H1 (cell line): ENCODE data around the gene PPA2. TPM values are rescaled to one million over a fixed set of nuclear protein-coding genes. Genes with fewer than 3 reads are reported as not detected.

Experiments
- CTCF ChIA-PET: fragments of 300-600 bp; sonication (Branson Sonifier 250); formaldehyde crosslinking; loops from one replicate; lab custom pipeline; 2021; ENCODE audit not compliant: partially characterized antibody; lab: Charles Lee
- POLR2A ChIA-PET: fragments of 300-600 bp; sonication (Branson Sonifier 250); formaldehyde crosslinking; loops from one replicate; lab custom pipeline; 2021; ENCODE audit warnings: inconsistent platforms; ENCODE audit not compliant: partially characterized antibody; lab: Charles Lee
- DNase-seq, 2 experiments: peaks; one replicate each; pipeline versions ENCODE4 v3.0.0 to v3.0.0-alpha.2; 2010 to 2022; ENCODE audit warnings: low spot score in 2 of 2, low read depth in 1 of 2, mixed read lengths in 1 of 2
- FAIRE-seq: peaks from 2 replicates; lab custom pipeline; 2011; peaks lifted over from hg19 to GRCh38; lab: Jason Lieb, UNC
- H2AFZ ChIP-seq: 2 replicates; pipeline ENCODE4 v1.8.1; 2012; ENCODE audit warnings: low read length, inconsistent platforms
- H2AK5ac ChIP-seq: 2 replicates; pipeline ENCODE4 v1.6.1; 2013; ENCODE audit warnings: low read depth, low read length
- H2BK120ac ChIP-seq: replicated peaks from 2 replicates; pipeline ENCODE3; 2013; ENCODE audit warnings: low read depth, low read length, inconsistent platforms
- H2BK12ac ChIP-seq: 2 replicates; pipeline ENCODE4 v1.6.1; 2013; ENCODE audit warnings: low read depth, low read length
- H2BK15ac ChIP-seq: 2 replicates; pipeline ENCODE4 v1.6.1; 2013; ENCODE audit warnings: low read length
- H2BK20ac ChIP-seq: 2 replicates; pipeline ENCODE4 v1.6.1; 2013; ENCODE audit warnings: low read length
- H2BK5ac ChIP-seq: 2 replicates; pipeline ENCODE4 v1.6.1; 2013; ENCODE audit warnings: low read depth, low read length
- H3K14ac ChIP-seq: 2 replicates; pipeline ENCODE4 v1.6.1; 2013; ENCODE audit warnings: inconsistent platforms; ENCODE audit not compliant: insufficient read length
- H3K18ac ChIP-seq: 2 replicates; pipeline ENCODE4 v1.6.1; 2013; ENCODE audit warnings: low read length; ENCODE audit errors: extremely low read depth
- H3K23ac ChIP-seq: 2 replicates; pipeline ENCODE4 v1.6.1; 2013; ENCODE audit warnings: inconsistent platforms; ENCODE audit not compliant: insufficient read length
- H3K23me2 ChIP-seq: 2 replicates; pipeline ENCODE4 v1.6.1; 2013; ENCODE audit warnings: low read depth, low read length
- H3K27ac ChIP-seq: 2 replicates; pipeline ENCODE4 v1.6.1; 2011; ENCODE audit warnings: low read depth, low read length, inconsistent platforms
- H3K27me3 ChIP-seq, 4 experiments: replicated peaks in 1 of 4; 1 replicate in 1 of 4; 2 replicates in 3 of 4; pipeline versions ENCODE4 v1.6.1 to v1.8.1; 2011 to 2013; ENCODE audit warnings: low read length in 3 of 4, mild to moderate bottlenecking in 3 of 4, inconsistent platforms in 2 of 4, mixed read lengths in 2 of 4, moderate library complexity in 1 of 4; ENCODE audit not compliant: control insufficient read depth in 3 of 4, insufficient read depth in 3 of 4; ENCODE audit errors: extremely low read depth in 1 of 4
- H3K36me3 ChIP-seq, 4 experiments: 2 replicates each; pipeline versions ENCODE4 v1.6.1 to v1.8.1; 2011 to 2013; ENCODE audit warnings: mild to moderate bottlenecking in 4 of 4, low read length in 3 of 4, moderate library complexity in 2 of 4, control low read depth in 1 of 4, inconsistent platforms in 1 of 4; ENCODE audit not compliant: insufficient read depth in 4 of 4, control insufficient read depth in 2 of 4
- H3K4ac ChIP-seq: replicated peaks from 2 replicates; pipeline ENCODE3; 2013; ENCODE audit warnings: low read length, low read depth, mixed read lengths, inconsistent platforms; ENCODE audit not compliant: insufficient read length
- H3K4me1 ChIP-seq, 4 experiments: replicated peaks in 1 of 4; 1 replicate in 1 of 4; 2 replicates in 3 of 4; pipeline versions ENCODE4 v1.6.1 to v1.8.1; 2011 to 2013; ENCODE audit warnings: low read length in 3 of 4, inconsistent platforms in 2 of 4, mixed read lengths in 1 of 4; ENCODE audit not compliant: insufficient read depth in 4 of 4, control insufficient read depth in 3 of 4
- H3K4me2 ChIP-seq, 2 experiments: 2 replicates each; pipeline versions ENCODE4 v1.6.1 to v1.8.1; 2011 to 2013; ENCODE audit warnings: low read depth in 2 of 2, low read length in 2 of 2, control low read depth in 1 of 2, inconsistent platforms in 1 of 2, mild to moderate bottlenecking in 1 of 2; ENCODE audit not compliant: insufficient read depth in 1 of 2
- H3K4me3 ChIP-seq, 4 experiments: fragments of 200-600, 300-600 bp in 1 of 4; sonication (generic), shearing (Covaris generic), sonication (Bioruptor Twin) in 1 of 4; 2 replicates each; pipeline versions ENCODE4 v1.5.1 to v1.8.1; 2011 to 2016; ENCODE audit warnings: low read length in 4 of 4, low read depth in 3 of 4, control low read depth in 2 of 4, inconsistent platforms in 2 of 4, mild to moderate bottlenecking in 2 of 4, mixed read lengths in 1 of 4, moderate library complexity in 1 of 4; ENCODE audit not compliant: insufficient read depth in 2 of 4; ENCODE audit errors: extremely low read depth in 1 of 4
- H3K56ac ChIP-seq: replicated peaks from 2 replicates; pipeline ENCODE3; 2013; ENCODE audit warnings: low read depth, mild to moderate bottlenecking, mixed read lengths, low read length, inconsistent platforms; ENCODE audit not compliant: insufficient read length
- H3K79me1 ChIP-seq: 2 replicates; pipeline ENCODE4 v1.6.1; 2013; ENCODE audit warnings: low read depth, low read length, control low read depth
- H3K79me2 ChIP-seq, 2 experiments: 2 replicates each; pipeline versions ENCODE4 v1.6.1 to v1.8.1; 2012 to 2013; ENCODE audit warnings: low read length in 2 of 2, mild to moderate bottlenecking in 2 of 2, inconsistent platforms in 1 of 2; ENCODE audit not compliant: insufficient read depth in 2 of 2, control insufficient read depth in 1 of 2
- H3K9ac ChIP-seq, 4 experiments: replicated peaks in 1 of 4; 1 replicate in 1 of 4; 2 replicates in 3 of 4; pipeline versions ENCODE4 v1.6.1 to v1.8.1; 2011 to 2013; ENCODE audit warnings: low read depth in 3 of 4, low read length in 3 of 4, control low read depth in 2 of 4, mild to moderate bottlenecking in 2 of 4, moderate library complexity in 2 of 4, inconsistent platforms in 1 of 4; ENCODE audit errors: extremely low read depth in 1 of 4
- H3K9me3 ChIP-seq, 2 experiments: 2 replicates each; pipeline versions ENCODE4 v1.6.1 to v1.8.1; 2012 to 2013; ENCODE audit warnings: mild to moderate bottlenecking in 2 of 2, moderate library complexity in 2 of 2, control low read depth in 1 of 2, inconsistent platforms in 1 of 2, low read depth in 1 of 2, low read length in 1 of 2, mixed read lengths in 1 of 2; ENCODE audit not compliant: insufficient read depth in 2 of 2
- H4K20me1 ChIP-seq, 2 experiments: replicated peaks in 1 of 2; 2 replicates each; pipeline versions ENCODE3 to v1.8.1; 2011 to 2013; ENCODE audit warnings: inconsistent platforms in 2 of 2, low read length in 2 of 2, mild to moderate bottlenecking in 1 of 2; ENCODE audit not compliant: insufficient read depth in 2 of 2, control insufficient read depth in 1 of 2
- H4K5ac ChIP-seq: 2 replicates; pipeline ENCODE4 v1.6.1; 2013; ENCODE audit warnings: low read length, low read depth, mixed read lengths, inconsistent platforms; ENCODE audit not compliant: insufficient read length
- H4K8ac ChIP-seq: 2 replicates; pipeline ENCODE4 v1.8.0; 2013; ENCODE audit warnings: mild to moderate bottlenecking, moderate library complexity, low read length, inconsistent platforms; ENCODE audit not compliant: insufficient read depth; ENCODE audit errors: extremely low read depth
- H4K91ac ChIP-seq: replicated peaks from 2 replicates; pipeline ENCODE3; 2013; ENCODE audit warnings: low read length, mixed read lengths, inconsistent platforms; ENCODE audit not compliant: insufficient read length
- CBX5 ChIP-seq: fragments of 300-800, 300-1000 bp; sonication (generic); IDR thresholded peaks from 2 replicates; pipeline ENCODE4 v1.7.1; 2016; ENCODE audit warnings: antibody characterized with exemption, low read length, low read depth
- CBX8 ChIP-seq: fragments of 300-800, 300-1000 bp; sonication (generic); IDR thresholded peaks from 2 replicates; pipeline ENCODE4 v1.7.1; 2016; ENCODE audit warnings: low read depth, low read length, borderline replicate concordance
- CHD2 ChIP-seq: IDR thresholded peaks from 2 replicates; pipeline ENCODE4 v1.6.1; 2012; ENCODE audit warnings: low read length, improper control_type of control experiment
- CTBP2 ChIP-seq: IDR thresholded peaks from 2 replicates; pipeline ENCODE4 v1.7.0; 2011; ENCODE audit warnings: borderline replicate concordance, mild to moderate bottlenecking, moderate library complexity, mixed read lengths, low read length; ENCODE audit not compliant: insufficient read depth, insufficient read length
- EP300 ChIP-seq, 2 experiments: IDR thresholded peaks; 1 replicate in 1 of 2; 2 replicates in 1 of 2; pipeline ENCODE4 v1.6.1; 2011 to 2012; ENCODE audit warnings: low read depth in 2 of 2, low read length in 2 of 2, mild to moderate bottlenecking in 2 of 2, borderline replicate concordance in 1 of 2, inconsistent platforms in 1 of 2, moderate library complexity in 1 of 2
- KDM5A ChIP-seq: fragments of 200-600 bp; IDR thresholded peaks from 2 replicates; pipeline ENCODE4 v1.7.1; 2012; ENCODE audit warnings: mild to moderate bottlenecking, low read length, inconsistent platforms, mixed read lengths
- PHF8 ChIP-seq: fragments of 200-600 bp; sonication (generic); conservative IDR thresholded peaks from 2 replicates; pipeline ENCODE4 v1.7.1; 2012; ENCODE audit warnings: low read depth, mild to moderate bottlenecking, inconsistent platforms, low read length, moderate library complexity
- SP2 ChIP-seq: IDR thresholded peaks from 2 replicates; pipeline ENCODE4 v1.6.1; 2012; ENCODE audit warnings: mild to moderate bottlenecking, low read length, inconsistent platforms
- TBP ChIP-seq: IDR thresholded peaks from 2 replicates; pipeline ENCODE4 v1.6.1; 2011; ENCODE audit warnings: low read depth, low read length, improper control_type of control experiment
- TEAD4 ChIP-seq: IDR thresholded peaks from 2 replicates; pipeline ENCODE4 v1.6.1; 2012; ENCODE audit warnings: low read depth, low read length, inconsistent platforms, mixed read lengths
- WGBS, 2 experiments: shearing (Covaris generic) in 1 of 2; methylation state at CpG; one replicate each; pipeline versions ENCODE4 v1.1.6 to v1.1.7; 2013 to 2015; ENCODE audit warnings: low lambda C conversion rate in 2 of 2, mixed read lengths in 2 of 2, inconsistent platforms in 1 of 2, low coverage in 1 of 2, missing lambda C conversion rate in 1 of 2; ENCODE audit not compliant: insufficient replicate concordance in 2 of 2, insufficient coverage in 1 of 2, insufficient read length in 1 of 2; ENCODE audit errors: extremely low coverage in 1 of 2, missing lambda C conversion rate in 1 of 2; 5-methylcytosine and 5-hydroxymethylcytosine counted together
- polyA plus RNA-seq, 7 experiments: library from polyadenylated mRNA; depleted of rRNA in 3 of 7; stranded (reverse) in 5 of 7; unstranded in 2 of 7; fragments of >200 nt in 5 of 7; fragments of 200-250 nt in 2 of 7; gene quantifications; 1 replicate in 5 of 7; 2 replicates in 1 of 7; 4 replicates in 1 of 7; pipeline versions ENCODE4 v1.2.1 to v1.2.3, GENCODE V29; 2011 to 2013; ENCODE audit warnings: missing spikeins in 2 of 7, mixed read lengths in 2 of 7
- total RNA-seq: library from RNA; stranded (reverse); fragmentation: NEBNext Ultra II Directional; extraction: Animal tissue kit (Norgen Biotek cat#: 25700); gene quantifications from 2 replicates; pipeline ENCODE4 v1.2.1, GENCODE V29; 2021

Gene PPA2
- total and polyA plus RNA-seq, 2 of the 8 experiments (the other 6 are each of a cell fraction or from before 2014, with no cell fraction given): 24.9 to 62.7 TPM

DNA sequence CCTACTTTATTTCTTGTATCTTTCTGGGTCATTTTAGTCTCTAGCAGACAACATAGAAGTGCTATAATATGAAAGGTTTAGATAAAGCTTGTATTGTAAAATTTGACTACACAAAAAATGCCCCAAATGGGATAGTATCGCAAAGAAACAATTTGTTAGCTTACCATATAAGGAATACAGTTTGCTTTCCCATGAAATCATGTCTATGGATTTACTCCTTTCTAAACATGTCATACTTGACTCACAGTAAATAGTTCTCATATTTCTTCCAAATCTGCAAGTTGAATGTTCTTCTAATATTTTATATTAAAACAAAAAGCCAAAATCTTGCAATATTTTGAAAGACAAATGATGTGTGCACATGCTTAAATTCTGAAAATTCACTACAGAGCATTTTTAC, 103.9 kb downstream of the PPA2 start:
- no peak overlapping the region for H2AFZ ChIP-seq
- no peak overlapping the region for H4K5ac ChIP-seq
- no peak overlapping the region for H3K56ac ChIP-seq
- H3K36me3 ChIP-seq: peaks cover 0 to 3% (median 0%) of the 10 kb centered on the region in 4 experiments; a peak in 1 of 8 replicates
- no peak overlapping the region for H2AK5ac ChIP-seq
- H3K18ac ChIP-seq: no peak overlapping the region
- CTCF ChIA-PET: no interaction called here
- H3K79me1 ChIP-seq: no peaks in the 10 kb centered on the region
- no peaks in the 10 kb centered on the region for H4K20me1 ChIP-seq
- FAIRE-seq: no peak
- H2BK12ac ChIP-seq: no peak overlapping the region
- no peaks in the 10 kb centered on the region for H3K4me1 ChIP-seq
- H3K27ac ChIP-seq: no peak overlapping the region
- no peak overlapping the region for H3K23ac ChIP-seq
- H2BK20ac ChIP-seq: no peak overlapping the region
- no peak overlapping the region for H4K91ac ChIP-seq
- H3K23me2 ChIP-seq: no peaks in the 10 kb centered on the region
- H4K8ac ChIP-seq: no peak overlapping the region
- H3K79me2 ChIP-seq: no peaks in the 10 kb centered on the region
- no peak overlapping the region for H3K4ac ChIP-seq
- WGBS, 2 experiments: 100% methylated on average over 1 of the region's 1 CpG; no CpG with 5 or more reads in 1 of the 2 experiments
- H3K4me3 ChIP-seq: no peak overlapping the region
- no peaks in the 10 kb centered on the region for H3K27me3 ChIP-seq
- H3K14ac ChIP-seq: no peak overlapping the region
- H2BK15ac ChIP-seq: no peak overlapping the region
- no peak overlapping the region for H2BK120ac ChIP-seq
- no peak overlapping the region for H2BK5ac ChIP-seq
- H3K9ac ChIP-seq: no peak overlapping the region
- no peak for DNase-seq
- POLR2A ChIA-PET: no interaction called here
- H3K4me2 ChIP-seq: no peak overlapping the region
- H3K9me3 ChIP-seq: peaks cover 3 to 4% of the 10 kb centered on the region in 2 experiments; a peak in 2 of 4 replicates
- TF ChIP-seq PHF8 (no peak), TBP (no peak), CTBP2 (no peak), EP300 (IDR thresholded peaks at IDR 0.05; ENCODE audit: borderline replicate concordance in 1 of 2, low read depth in 2 of 2, low read length in 2 of 2) (no peak), SP2 (no peak), CBX5 (no peak), KDM5A (no peak), TEAD4 (no peak), CHD2 (no peak), CBX8 (no peak)
